GM18508 (cell line): ENCODE data around the gene PPP1R11.

Experiments used
- ATAC-seq: cut with Tn5 transposase; IDR thresholded peaks from one replicate; pipeline ENCODE4 v1.9.1; 2021; ENCODE audit warnings: moderate number of reproducible peaks; ENCODE audit not compliant: insufficient read depth, unreplicated experiment

PPP1R11 gene

GRCh38 chr6:30061092-30061857 lies 5.7 kb upstream of the PPP1R11 start, which contains the start of gene POLR1H:
Gene POLR1H, plus strand, starts transcription at chr6:30061265. Its CDS starts 260 bp downstream, at chr6:30061525.
- ATAC-seq = no peak

GRCh38 chr6:30061858-30062458 lies 5.0 kb upstream of the PPP1R11 start:
- no peak for ATAC-seq

GRCh38 chr6:30062471-30063178 lies 4.4 kb upstream of the PPP1R11 start:
- ATAC-seq = no peak

- ATAC-seq = no peak
Observed at GRCh38 chr6:30063315-30063714, 3.7 kb upstream of the PPP1R11 start.

GRCh38 chr6:30066082-30066481 lies 916 bp upstream of the PPP1R11 start:
- ATAC-seq = no peak

GRCh38 chr6:30067460-30068139 lies 602 bp downstream of the PPP1R11 start:
- no peak for ATAC-seq

GRCh38 chr6:30071081-30071818 lies 4.3 kb downstream of the PPP1R11 start:
- ATAC-seq = no peak

- no peak for ATAC-seq
Observed at GRCh38 chr6:30071858-30072257, 4.9 kb downstream of the PPP1R11 start.

- ATAC-seq = no peak
Observed at GRCh38 chr6:30073489-30074235, 6.7 kb downstream of the PPP1R11 start.

GRCh38 chr6:30074331-30075093 lies 7.5 kb downstream of the PPP1R11 start:
- no peak for ATAC-seq

GRCh38 chr6:30075094-30075789 lies 8.2 kb downstream of the PPP1R11 start, which contains the start of gene RNF39:
Gene RNF39, minus strand, starts transcription at chr6:30075769. Its CDS starts 184 bp downstream, at chr6:30075585.
- ATAC-seq = no peak

- ATAC-seq = no peak
Observed at GRCh38 chr6:30075790-30076732, 9.1 kb downstream of the PPP1R11 start.

- ATAC-seq = no peak
Observed at GRCh38 chr6:30077218-30077617, 10.2 kb downstream of the PPP1R11 start.

- ATAC-seq = no peak
Observed at GRCh38 chr6:30087876-30088275, 20.9 kb downstream of the PPP1R11 start.

GRCh38 chr6:30091577-30092381 lies 24.8 kb downstream of the PPP1R11 start:
- no peak for ATAC-seq
